Left renal pelvis (tissue), 4 donors: ENCODE data around the gene GPR61. TPM values are rescaled to one million over a fixed set of nuclear protein-coding genes. Genes with fewer than 3 reads are reported as not detected.

Experiments
- DNase-seq, 4 donors: peaks; one replicate each; pipeline ENCODE4 v3.0.0-alpha.2; 2013; ENCODE audit warnings: low read depth in 4 of 4, low spot score in 3 of 4
- polyA plus RNA-seq, 4 donors: library from polyadenylated mRNA; unstranded; fragments of 120-200 nt; gene quantifications; one replicate each; pipeline ENCODE4 v1.2.1, GENCODE V29; 2013; ENCODE audit not compliant: insufficient read length in 4 of 4

Gene GPR61
- 1 to 10 TPM in 2 of 4 donors, under 1 TPM in 2; 0.23 to 1.7 (median 0.76) TPM for polyA plus RNA-seq

GRCh38 chr1:109539676-109540075, at the start of gene GPR61:
TSS of gene GPR61 (plus strand) at chr1:109539872. CDS start at chr1:109543023, 3,151 bp downstream.
- DNase-seq: no peak

GRCh38 chr1:109490029-109490933, 49.4 kb upstream of the GPR61 start:
- DNase-seq: no peak

- DNase-seq: no peak
Measured at GRCh38 chr1:109490934-109491302, 48.8 kb upstream of the GPR61 start.

GRCh38 chr1:109491372-109491771, 48.3 kb upstream of the GPR61 start:
- no peak for DNase-seq

GRCh38 chr1:109492779-109493178, 46.9 kb upstream of the GPR61 start:
- no peak for DNase-seq

GRCh38 chr1:109493227-109493626, 46.4 kb upstream of the GPR61 start:
- no peak for DNase-seq

GRCh38 chr1:109493805-109494539, 45.7 kb upstream of the GPR61 start, which contains the start of gene CYB561D1:
TSS of gene CYB561D1 (plus strand) at chr1:109494094. CDS start at chr1:109494140, 46 bp downstream.
- DNase-seq: peak in 3 of 4 donors; percentile 59 to 77 (median 71)

- DNase-seq: no peak
Measured at GRCh38 chr1:109495738-109496137, 43.9 kb upstream of the GPR61 start.

- DNase-seq: no peak
Measured at GRCh38 chr1:109497449-109498160, 42.1 kb upstream of the GPR61 start.

- peak in 3 of 4 donors; percentile 46 to 77 (median 60) for DNase-seq
Measured at GRCh38 chr1:109498161-109498801, 41.4 kb upstream of the GPR61 start.

GRCh38 chr1:109499081-109499480, 40.6 kb upstream of the GPR61 start:
- DNase-seq: no peak

GRCh38 chr1:109499661-109500536, 39.8 kb upstream of the GPR61 start:
- no peak for DNase-seq

- no peak for DNase-seq
Measured at GRCh38 chr1:109500941-109501381, 38.7 kb upstream of the GPR61 start.

GRCh38 chr1:109501644-109502363, 37.9 kb upstream of the GPR61 start:
- no peak for DNase-seq

- no peak for DNase-seq
Measured at GRCh38 chr1:109502364-109502851, 37.3 kb upstream of the GPR61 start.

GRCh38 chr1:109503935-109504334, 35.7 kb upstream of the GPR61 start:
- DNase-seq: no peak

- DNase-seq: no peak
Measured at GRCh38 chr1:109504974-109505373, 34.7 kb upstream of the GPR61 start.
